GM20000 (cell line): Measurements from ENCODE around the gene ITGA3.
A peak's percentile ranks its signal among the peaks of the same experiment; 100 is the strongest.

Experiments used
- DNase-seq: peaks from one replicate; pipeline ENCODE4 v3.0.0; 2012; ENCODE audit warnings: low spot score
- CTCF ChIP-seq: IDR thresholded peaks from 2 replicates; pipeline ENCODE4 v1.5.1; 2012; ENCODE audit warnings: mild to moderate bottlenecking, control low read depth; ENCODE audit errors: extremely low read depth, missing control alignments

ITGA3 gene

GRCh38 chr17:50074227-50074626 lies 18.3 kb downstream of the ITGA3 start:
- TF ChIP-seq CTCF = no peak

GRCh38 chr17:50075446-50076032 lies 19.6 kb downstream of the ITGA3 start:
- no peak for TF ChIP-seq CTCF
- DNase-seq = no peak

More at GRCh38 chr17:50074227-50074626, 18.3 kb downstream of the ITGA3 start:
- no peak for DNase-seq

- TF ChIP-seq CTCF = no peak
Observed at GRCh38 chr17:50076221-50076590, 20.3 kb downstream of the ITGA3 start.

GRCh38 chr17:50076591-50077235 lies 20.8 kb downstream of the ITGA3 start:
- DNase-seq = no peak
- no peak for TF ChIP-seq CTCF

More at GRCh38 chr17:50076221-50076590, 20.3 kb downstream of the ITGA3 start:
- DNase-seq = no peak

- DNase-seq = no peak
Observed at GRCh38 chr17:50078430-50078829, 22.5 kb downstream of the ITGA3 start.

GRCh38 chr17:50079334-50080095 lies 23.6 kb downstream of the ITGA3 start:
- DNase-seq = peak; percentile 70
- TF ChIP-seq CTCF = peak; percentile 76

More at GRCh38 chr17:50078430-50078829, 22.5 kb downstream of the ITGA3 start:
- no peak for TF ChIP-seq CTCF

- no peak for DNase-seq
- TF ChIP-seq CTCF = no peak
Observed at GRCh38 chr17:50080096-50080480, 24.2 kb downstream of the ITGA3 start.
